Stimulated activated naive CD8-positive, alpha-beta T cell treated with anti-CD3 and anti-CD28 coated beads, Interleukin-15, amount 100 ng/mL, for 72 hours (primary cell): ENCODE measurements around the gene STXBP3.
"Not testable (repeated sequence)": the region's sequence is repeated elsewhere in the genome, so short reads cannot be mapped to it uniquely, and the experiment has no call there.

Experiments used
- ATAC-seq: fragments of 150-1000 bp; cut with Tn5 transposase; 2 replicates; pipeline ENCODE4 v1.10.0; 2021; ENCODE audit warnings: mild to moderate bottlenecking, moderate library complexity
- DNase-seq, 2 donors: peaks; one replicate each; pipeline ENCODE4 v3.0.0; 2021 to 2022
- H3K27ac Mint-ChIP-seq, 2 donors: one replicate each; pipeline ENCODE4 v1.8.0; 2022; ENCODE audit warnings: mild to moderate bottlenecking in 2 of 2, mixed read lengths in 2 of 2, moderate library complexity in 2 of 2
- H3K27me3 Mint-ChIP-seq: one replicate; pipeline ENCODE4 v1.8.0; 2022; ENCODE audit warnings: mixed read lengths
- H3K4me1 Mint-ChIP-seq: one replicate; pipeline ENCODE4 v1.8.0; 2022; ENCODE audit warnings: mild to moderate bottlenecking, mixed read lengths
- H3K4me3 Mint-ChIP-seq, 2 donors: one replicate each; pipeline ENCODE4 v1.8.0; 2022; ENCODE audit warnings: mild to moderate bottlenecking in 2 of 2, mixed read lengths in 2 of 2, moderate library complexity in 1 of 2
- H3K9me3 Mint-ChIP-seq, 2 donors: one replicate each; pipeline ENCODE4 v1.8.0; 2022; ENCODE audit warnings: mixed read lengths in 2 of 2

Gene STXBP3

GRCh38 chr1:108746382-108747170 lies at the start of gene STXBP3:
TSS of gene STXBP3 (plus strand) at chr1:108746674. CDS start at chr1:108746738, 64 bp downstream.
- H3K27me3 Mint-ChIP-seq, result no peaks in the 10 kb centered on the region
- DNase-seq, result peak; percentile 99 to 100
- H3K9me3 Mint-ChIP-seq, result no peaks in the 10 kb centered on the region
- peaks cover 26% of the 10 kb centered on the region for H3K4me1 Mint-ChIP-seq
- H3K4me3 Mint-ChIP-seq, result peak within 1 kb of the TSS; percentile 95 to 98
- peak within 1 kb of the TSS; percentile 98 to 99 for H3K27ac Mint-ChIP-seq
- ATAC-seq, result peak; percentile 94

- Mint-ChIP-seq H3K4me1 (peaks cover 29% of the 10 kb centered on the region), H3K9me3 (no peaks in the 10 kb centered on the region), H3K27me3 (no peaks in the 10 kb centered on the region), H3K4me3 (peak overlapping the region; percentile 49 to 60), H3K27ac (peak overlapping the region; percentile 2 to 75)
- ATAC-seq (no peak), DNase-seq (no peak)
These were observed 46.8 kb upstream of the STXBP3 start for GRCh38 chr1:108699375-108700332.

GRCh38 chr1:108701176-108701849 lies 45.2 kb upstream of the STXBP3 start:
- Mint-ChIP-seq H3K9me3 (no peaks in the 10 kb centered on the region), H3K27ac (no peak overlapping the region), H3K4me1 (peaks cover 31% of the 10 kb centered on the region), H3K4me3 (no peak overlapping the region), H3K27me3 (no peaks in the 10 kb centered on the region)
- no peak for DNase-seq
- ATAC-seq, result no peak

GRCh38 chr1:108702109-108702508 lies 44.4 kb upstream of the STXBP3 start:
- H3K4me3 Mint-ChIP-seq, ATAC-seq, H3K9me3 Mint-ChIP-seq, H3K27me3 Mint-ChIP-seq, H3K27ac Mint-ChIP-seq, DNase-seq: not testable (repeated sequence)
- H3K4me1 Mint-ChIP-seq, result peaks cover 31% of the 10 kb centered on the region

- Mint-ChIP-seq H3K4me1 (peaks cover 28% of the 10 kb centered on the region), H3K9me3 (no peaks in the 10 kb centered on the region), H3K4me3 (no peak overlapping the region), H3K27ac (peak overlapping the region in 1 of 2 donors; percentile 81), H3K27me3 (no peaks in the 10 kb centered on the region)
- peak; percentile 87 for ATAC-seq
- DNase-seq, result peak in 1 of 2 donors; percentile 40
These were observed 42.5 kb upstream of the STXBP3 start for GRCh38 chr1:108703939-108704338.

- Mint-ChIP-seq H3K27ac (no peak overlapping the region), H3K4me1 (peaks cover 25% of the 10 kb centered on the region), H3K9me3 (no peaks in the 10 kb centered on the region), H3K27me3 (no peaks in the 10 kb centered on the region), H3K4me3 (no peak overlapping the region)
- ATAC-seq (no peak), DNase-seq (no peak)
These were observed 42.0 kb upstream of the STXBP3 start for GRCh38 chr1:108704496-108704895.

GRCh38 chr1:108706643-108707042 lies 39.8 kb upstream of the STXBP3 start:
- ATAC-seq, result no peak

GRCh38 chr1:108708691-108709660 lies 37.5 kb upstream of the STXBP3 start:
- Mint-ChIP-seq H3K4me3 (no peak overlapping the region), H3K27ac (no peak overlapping the region), H3K9me3 (no peaks in the 10 kb centered on the region), H3K27me3 (no peaks in the 10 kb centered on the region), H3K4me1 (peaks cover 16% of the 10 kb centered on the region)
- peak; percentile 62 to 73 for DNase-seq
- peak; percentile 87 for ATAC-seq

More at GRCh38 chr1:108706643-108707042, 39.8 kb upstream of the STXBP3 start:
- Mint-ChIP-seq H3K4me1 (peaks cover 16% of the 10 kb centered on the region), H3K27me3 (no peaks in the 10 kb centered on the region), H3K4me3 (no peak overlapping the region), H3K27ac (no peak overlapping the region), H3K9me3 (no peaks in the 10 kb centered on the region)
- DNase-seq, result no peak

- H3K4me3 Mint-ChIP-seq, result no peak within 1 kb of the TSS
These were observed 33.8 kb upstream of the STXBP3 start, which contains the start of gene FNDC7 for GRCh38 chr1:108712606-108713150. TSS of gene FNDC7 (plus strand) at chr1:108712908. CDS start at chr1:108712934, 26 bp downstream.

GRCh38 chr1:108715932-108716331 lies 30.5 kb upstream of the STXBP3 start:
- no peaks in the 10 kb centered on the region for H3K9me3 Mint-ChIP-seq
- DNase-seq (no peak), ATAC-seq (no peak)
- H3K4me1 Mint-ChIP-seq, result no peaks in the 10 kb centered on the region
- no peak overlapping the region for H3K27ac Mint-ChIP-seq
- H3K4me3 Mint-ChIP-seq, result no peak overlapping the region
- H3K27me3 Mint-ChIP-seq, result no peaks in the 10 kb centered on the region

More at GRCh38 chr1:108712606-108713150, 33.8 kb upstream of the STXBP3 start, which contains the start of gene FNDC7:
- ATAC-seq (no peak), DNase-seq (no peak)
- H3K4me1 Mint-ChIP-seq, result peaks cover 7% of the 10 kb centered on the region
- no peaks in the 10 kb centered on the region for H3K9me3 Mint-ChIP-seq
- no peak within 1 kb of the TSS for H3K27ac Mint-ChIP-seq
- no peaks in the 10 kb centered on the region for H3K27me3 Mint-ChIP-seq

GRCh38 chr1:108716437-108717230 lies 29.8 kb upstream of the STXBP3 start:
- H3K27me3 Mint-ChIP-seq, result no peaks in the 10 kb centered on the region
- H3K9me3 Mint-ChIP-seq, result no peaks in the 10 kb centered on the region
- H3K4me3 Mint-ChIP-seq, result no peak overlapping the region
- H3K4me1 Mint-ChIP-seq, result no peaks in the 10 kb centered on the region
- H3K27ac Mint-ChIP-seq, result no peak overlapping the region
- ATAC-seq (no peak), DNase-seq (no peak)

GRCh38 chr1:108717774-108718316 lies 28.6 kb upstream of the STXBP3 start:
- H3K27ac Mint-ChIP-seq, result no peak overlapping the region
- no peaks in the 10 kb centered on the region for H3K9me3 Mint-ChIP-seq
- no peaks in the 10 kb centered on the region for H3K4me1 Mint-ChIP-seq
- DNase-seq (no peak), ATAC-seq (no peak)
- no peaks in the 10 kb centered on the region for H3K27me3 Mint-ChIP-seq
- H3K4me3 Mint-ChIP-seq, result no peak overlapping the region

- no peak overlapping the region for H3K27ac Mint-ChIP-seq
- no peaks in the 10 kb centered on the region for H3K27me3 Mint-ChIP-seq
These were observed 27.4 kb upstream of the STXBP3 start for GRCh38 chr1:108718927-108719655.

More at GRCh38 chr1:108718927-108719655, 27.4 kb upstream of the STXBP3 start:
- no peak overlapping the region for H3K4me3 Mint-ChIP-seq
- ATAC-seq (no peak), DNase-seq (no peak)
- no peaks in the 10 kb centered on the region for H3K9me3 Mint-ChIP-seq
- H3K4me1 Mint-ChIP-seq, result no peaks in the 10 kb centered on the region
